OCI-LY3 (cell line): Measurements from ENCODE around the gene ANKS1B.
A peak's percentile ranks its signal among the peaks of the same experiment; 100 is the strongest.
"Not testable (repeated sequence)": the region's sequence is repeated elsewhere in the genome, so short reads cannot be mapped to it uniquely, and the experiment has no call there.

ENCODE experiments used
- H2AFZ ChIP-seq: fragments of 200-600, 300-600 bp; shearing (Covaris generic); 2 replicates; pipeline ENCODE4 v1.6.0; 2014; ENCODE audit warnings: antibody characterized with exemption, low read depth, low read length
- H3K27ac ChIP-seq: fragments of 200-600, 300-600 bp; sonication (generic); 2 replicates; pipeline ENCODE4 v1.5.1; 2014; ENCODE audit warnings: mild to moderate bottlenecking, low read length, moderate library complexity, mixed read lengths
- H3K27me3 ChIP-seq: fragments of 200-600, 300-600 bp; sonication (generic); 2 replicates; pipeline ENCODE4 v1.6.1; 2014; ENCODE audit warnings: low read depth, low read length, mixed read lengths
- H3K36me3 ChIP-seq: fragments of 200-600, 300-600 bp; sonication (generic); replicated peaks from 2 replicates; pipeline ENCODE3; 2014; ENCODE audit warnings: low read depth, low read length, mixed read lengths
- H3K4me1 ChIP-seq: fragments of 300-600, 200-600 bp; sonication (generic); 2 replicates; pipeline ENCODE4 v1.6.1; 2014; ENCODE audit warnings: low read length, mixed read lengths
- H3K4me2 ChIP-seq: fragments of 200-600, 300-600 bp; sonication (generic); 2 replicates; pipeline ENCODE4 v1.6.1; 2014; ENCODE audit warnings: low read length, mixed read lengths
- H3K4me3 ChIP-seq: fragments of 300-600, 200-600 bp; sonication (generic); 2 replicates; pipeline ENCODE4 v1.5.1; 2014; ENCODE audit warnings: antibody characterized with exemption, mild to moderate bottlenecking, low read length, moderate library complexity
- H3K79me2 ChIP-seq: fragments of 300-600, 200-600 bp; shearing (Covaris generic); 2 replicates; pipeline ENCODE4 v1.6.1; 2014; ENCODE audit warnings: mild to moderate bottlenecking, low read length, mixed read lengths
- H3K9ac ChIP-seq: fragments of 300-600, 200-600 bp; shearing (Covaris generic); 2 replicates; pipeline ENCODE4 v1.6.0; 2014; ENCODE audit warnings: mild to moderate bottlenecking, low read length, moderate library complexity
- H3K9me3 ChIP-seq: fragments of 200-600, 300-600 bp; shearing (Covaris generic); 2 replicates; pipeline ENCODE4 v1.6.1; 2014; ENCODE audit warnings: low read length, mixed read lengths; ENCODE audit not compliant: insufficient read depth
- H4K20me1 ChIP-seq: fragments of 200-600, 300-600 bp; sonication (generic); 2 replicates; pipeline ENCODE4 v1.6.1; 2016; ENCODE audit warnings: low read length, mixed read lengths; ENCODE audit not compliant: insufficient read depth
- EZH2phosphoT487 ChIP-seq: fragments of 200-600 bp; shearing (Covaris generic); IDR thresholded peaks from 2 replicates; pipeline ENCODE4 v1.6.1; 2018; ENCODE audit warnings: antibody characterized with exemption, mixed run types, low read depth
- TF ChIP-seq, protein P1 (sequence below): fragments of 200-600, 300-600 bp; sonication (generic); IDR thresholded peaks from 2 replicates; pipeline ENCODE4 v1.5.1; 2014; ENCODE audit warnings: antibody characterized with exemption, low read length, low read depth

ANKS1B gene

DNA sequence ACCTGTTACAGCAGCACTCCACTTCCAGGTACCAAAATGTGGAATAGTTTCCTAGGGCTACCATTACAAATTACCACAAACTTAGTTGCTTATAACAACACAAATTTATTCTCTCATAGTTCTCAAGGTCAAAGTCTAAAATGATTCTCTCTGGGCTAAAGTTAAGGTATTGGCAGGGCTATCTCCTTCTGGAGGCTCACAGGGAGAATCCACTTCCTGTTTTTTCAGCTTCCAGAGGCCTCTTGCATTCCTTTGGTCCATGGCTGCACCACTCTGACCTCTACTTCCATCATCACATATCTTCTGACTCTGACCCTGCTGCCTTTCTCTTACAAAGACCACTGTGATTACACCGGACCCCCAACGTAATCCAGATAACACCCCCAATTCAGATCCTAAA lies 340.1 kb downstream of the ANKS1B start:
- Histone ChIP-seq H3K27me3 (no peaks in the 10 kb centered on the region), H3K4me3 (no peak overlapping the region), H3K9me3 (no peaks in the 10 kb centered on the region), H3K4me2 (0 out of 2 replicates have a peak overlapping the region, but pooled peaks have one; percentile 9), H2AFZ (no peak overlapping the region), H3K36me3 (no peaks in the 10 kb centered on the region), H3K4me1 (peaks cover 7% of the 10 kb centered on the region), H3K27ac (no peak overlapping the region), H3K9ac (no peak overlapping the region), H4K20me1 (no peaks in the 10 kb centered on the region), H3K79me2 (no peaks in the 10 kb centered on the region)
- TF ChIP-seq EZH2phosphoT487 = no peak
- TF ChIP-seq, protein P1, sequence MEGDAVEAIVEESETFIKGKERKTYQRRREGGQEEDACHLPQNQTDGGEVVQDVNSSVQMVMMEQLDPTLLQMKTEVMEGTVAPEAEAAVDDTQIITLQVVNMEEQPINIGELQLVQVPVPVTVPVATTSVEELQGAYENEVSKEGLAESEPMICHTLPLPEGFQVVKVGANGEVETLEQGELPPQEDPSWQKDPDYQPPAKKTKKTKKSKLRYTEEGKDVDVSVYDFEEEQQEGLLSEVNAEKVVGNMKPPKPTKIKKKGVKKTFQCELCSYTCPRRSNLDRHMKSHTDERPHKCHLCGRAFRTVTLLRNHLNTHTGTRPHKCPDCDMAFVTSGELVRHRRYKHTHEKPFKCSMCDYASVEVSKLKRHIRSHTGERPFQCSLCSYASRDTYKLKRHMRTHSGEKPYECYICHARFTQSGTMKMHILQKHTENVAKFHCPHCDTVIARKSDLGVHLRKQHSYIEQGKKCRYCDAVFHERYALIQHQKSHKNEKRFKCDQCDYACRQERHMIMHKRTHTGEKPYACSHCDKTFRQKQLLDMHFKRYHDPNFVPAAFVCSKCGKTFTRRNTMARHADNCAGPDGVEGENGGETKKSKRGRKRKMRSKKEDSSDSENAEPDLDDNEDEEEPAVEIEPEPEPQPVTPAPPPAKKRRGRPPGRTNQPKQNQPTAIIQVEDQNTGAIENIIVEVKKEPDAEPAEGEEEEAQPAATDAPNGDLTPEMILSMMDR = no peak

DNA sequence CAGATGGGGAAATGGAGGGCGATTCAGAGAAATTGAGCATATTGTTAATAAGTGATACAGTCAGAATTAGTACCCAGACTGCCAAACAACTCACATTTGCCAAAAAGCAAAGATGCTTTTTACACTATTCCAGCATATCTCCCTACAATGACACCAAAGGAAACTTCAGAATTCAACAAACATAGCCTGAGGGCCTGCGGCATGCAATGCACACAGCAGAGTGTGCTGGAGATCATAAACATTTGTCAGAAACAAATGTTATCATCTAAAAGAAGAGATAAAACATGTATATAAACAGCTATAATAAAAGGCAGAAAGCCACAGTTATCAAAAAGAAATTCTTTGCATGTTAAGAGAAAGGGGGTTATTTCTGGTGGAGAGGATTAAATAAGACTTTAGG lies 357.3 kb downstream of the ANKS1B start:
- no peaks in the 10 kb centered on the region for H4K20me1 ChIP-seq
- H3K27me3 ChIP-seq = no peaks in the 10 kb centered on the region
- H3K4me3 ChIP-seq = no peak overlapping the region
- no peak overlapping the region for H2AFZ ChIP-seq
- no peaks in the 10 kb centered on the region for H3K9me3 ChIP-seq
- TF ChIP-seq EZH2phosphoT487 = no peak
- TF ChIP-seq, protein P1 = no peak
- H3K79me2 ChIP-seq = no peaks in the 10 kb centered on the region
- H3K4me1 ChIP-seq = no peaks in the 10 kb centered on the region
- H3K9ac ChIP-seq = no peak overlapping the region
- no peak overlapping the region for H3K4me2 ChIP-seq
- H3K27ac ChIP-seq = no peak overlapping the region
- H3K36me3 ChIP-seq = no peaks in the 10 kb centered on the region

DNA sequence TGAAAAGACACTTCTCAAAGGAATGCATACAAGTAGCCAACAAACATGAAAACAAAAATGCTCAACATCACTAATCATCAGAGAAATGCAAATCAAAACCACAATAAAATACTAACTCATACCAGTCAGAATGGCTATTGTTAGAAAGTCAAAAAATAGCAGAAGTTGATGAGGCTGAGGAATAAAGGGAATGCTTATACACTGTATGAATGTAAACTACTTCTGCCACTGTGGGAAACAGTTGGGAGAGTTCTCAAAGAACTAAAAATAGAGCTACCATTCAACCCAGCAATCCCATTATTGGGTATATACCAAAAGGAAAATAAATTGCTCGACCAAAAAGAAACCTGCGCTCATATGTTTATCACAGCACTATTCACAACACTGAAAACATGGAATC lies 360.1 kb downstream of the ANKS1B start:
- not testable (repeated sequence) for H3K4me1 ChIP-seq, H3K27me3 ChIP-seq, H4K20me1 ChIP-seq, H2AFZ ChIP-seq, H3K27ac ChIP-seq, H3K4me2 ChIP-seq, H3K4me3 ChIP-seq, H3K36me3 ChIP-seq, H3K79me2 ChIP-seq, H3K9me3 ChIP-seq, H3K9ac ChIP-seq

DNA sequence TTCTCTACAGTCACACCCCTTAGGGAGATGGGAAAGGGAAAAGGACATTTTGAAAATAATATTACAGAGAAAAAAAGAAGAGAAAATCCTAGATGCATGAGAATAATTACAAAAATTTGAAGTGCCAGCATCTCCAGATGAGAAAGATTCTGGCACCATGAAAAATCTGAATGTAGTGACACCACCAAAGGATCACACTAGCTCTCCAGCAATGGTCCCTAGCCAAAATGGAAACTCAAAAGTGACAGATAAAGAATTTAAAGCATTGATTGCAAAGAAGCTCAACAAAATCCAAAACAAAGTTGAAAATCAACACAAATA lies 364.6 kb downstream of the ANKS1B start:
- H3K4me1 ChIP-seq = peaks cover 6% of the 10 kb centered on the region
- H3K4me3 ChIP-seq = no peak overlapping the region
- H3K9me3 ChIP-seq = peaks cover 5% of the 10 kb centered on the region; the same call in 1 of the 2 replicates
- H3K27me3 ChIP-seq = no peaks in the 10 kb centered on the region
- TF ChIP-seq, protein P1 = no peak
- no peak for TF ChIP-seq EZH2phosphoT487
- H2AFZ ChIP-seq = no peak overlapping the region
- no peaks in the 10 kb centered on the region for H3K36me3 ChIP-seq
- H3K4me2 ChIP-seq = no peak overlapping the region
- H3K79me2 ChIP-seq = no peaks in the 10 kb centered on the region
- H3K9ac ChIP-seq = no peak overlapping the region
- no peak overlapping the region for H3K27ac ChIP-seq
- no peaks in the 10 kb centered on the region for H4K20me1 ChIP-seq
